B cell (primary cell): ENCODE results near the gene RPS8. TPM values are rescaled to one million over a fixed set of nuclear protein-coding genes. Genes with fewer than 3 reads are reported as not detected.

ENCODE experiments used
- ATAC-seq: fragments of 200-7000 bp; cut with Tn5 transposase; one replicate; pipeline ENCODE4 v1.10.0; 2021; ENCODE audit warnings: low read depth, mild to moderate bottlenecking, moderate number of reproducible peaks, moderate library complexity
- CTCF ChIA-PET: fragments of 350-600 bp; sonication (Branson Sonifier 250); formaldehyde crosslinking; loops from one replicate; lab custom pipeline; 2021; ENCODE audit warnings: antibody characterized with exemption, inconsistent platforms; lab: Charles Lee
- POLR2A ChIA-PET: fragments of 350-600 bp; sonication (Branson Sonifier 250); formaldehyde crosslinking; loops from one replicate; lab custom pipeline; 2021; ENCODE audit warnings: antibody characterized with exemption; lab: Charles Lee
- DNase-seq: peaks from one replicate; pipeline ENCODE4 v3.0.0; 2013
- H2AFZ ChIP-seq: 2 replicates; pipeline ENCODE4 v1.6.1; 2012; ENCODE audit warnings: mild to moderate bottlenecking, low read depth, low read length; ENCODE audit not compliant: insufficient read depth, poor library complexity, severe bottlenecking
- H3K27ac ChIP-seq, 2 donors: 1 replicate in 1 of 2; 2 replicates in 1 of 2; pipeline ENCODE4 v1.5.1; 2012 to 2013; ENCODE audit warnings: low read length in 2 of 2, mild to moderate bottlenecking in 2 of 2, moderate library complexity in 1 of 2
- H3K27me3 ChIP-seq, 4 experiments: fragments of 200-600 bp in 1 of 4; sonication (generic) in 1 of 4; replicated peaks in 1 of 4; 1 replicate in 2 of 4; 2 replicates in 2 of 4; pipeline versions ENCODE4 v1.6.1 to v1.7.0; 2013 to 2016; ENCODE audit warnings: low read length in 3 of 4, mild to moderate bottlenecking in 2 of 4, mixed read lengths in 1 of 4, moderate library complexity in 1 of 4; ENCODE audit not compliant: insufficient read depth in 4 of 4, control insufficient read depth in 3 of 4; ENCODE audit errors: control extremely low read depth in 1 of 4
- H3K36me3 ChIP-seq, 2 experiments: replicated peaks in 1 of 2; 1 replicate in 1 of 2; 2 replicates in 1 of 2; pipeline versions ENCODE4 v1.6.1 to v1.7.1; 2013; ENCODE audit warnings: low read length in 1 of 2; ENCODE audit not compliant: insufficient read depth in 2 of 2, control insufficient read depth in 1 of 2; ENCODE audit errors: control extremely low read depth in 1 of 2, extremely low read depth in 1 of 2
- H3K4me1 ChIP-seq, 2 donors: fragments of 200-600 bp in 1 of 2; sonication (generic) in 1 of 2; 1 replicate in 1 of 2; 2 replicates in 1 of 2; pipeline versions ENCODE4 v1.5.1 to v1.6.1; 2013 to 2017; ENCODE audit warnings: low read length in 2 of 2; ENCODE audit not compliant: control insufficient read depth in 2 of 2, insufficient read depth in 2 of 2
- H3K4me2 ChIP-seq: replicated peaks from 2 replicates; pipeline ENCODE3; 2012; ENCODE audit warnings: mild to moderate bottlenecking, low read depth, low read length; ENCODE audit not compliant: poor library complexity, severe bottlenecking
- H3K4me3 ChIP-seq, 5 experiments: fragments of 200-600 bp in 1 of 5; sonication (generic) in 1 of 5; 1 replicate in 3 of 5; 2 replicates in 2 of 5; pipeline versions ENCODE4 v1.5.1 to v1.7.0; 2011 to 2016; ENCODE audit warnings: low read length in 4 of 5, mild to moderate bottlenecking in 4 of 5, low read depth in 2 of 5, control low read depth in 1 of 5, moderate library complexity in 1 of 5; ENCODE audit not compliant: insufficient read depth in 1 of 5; ENCODE audit errors: control extremely low read depth in 1 of 5, extremely low read depth in 1 of 5
- H3K79me2 ChIP-seq: fragments of 200-600 bp; sonication (generic); one replicate; pipeline ENCODE4 v1.6.0; 2016; ENCODE audit warnings: low read length; ENCODE audit not compliant: control insufficient read depth, insufficient read depth
- H3K9ac ChIP-seq: fragments of 200-600 bp; sonication (generic); 2 replicates; pipeline ENCODE4 v1.6.1; 2017; ENCODE audit warnings: mild to moderate bottlenecking, low read length, moderate library complexity
- H3K9me3 ChIP-seq, 3 donors: one replicate each; pipeline versions ENCODE4 v1.6.1 to v1.7.1; 2013; ENCODE audit warnings: low read length in 2 of 3; ENCODE audit not compliant: control insufficient read depth in 2 of 3, insufficient read depth in 1 of 3; ENCODE audit errors: control extremely low read depth in 1 of 3
- H4K20me1 ChIP-seq: 2 replicates; pipeline ENCODE4 v1.6.0; 2012; ENCODE audit warnings: mild to moderate bottlenecking, low read length; ENCODE audit not compliant: insufficient read depth, control insufficient read depth, poor library complexity, severe bottlenecking
- H3K27ac Mint-ChIP-seq: one replicate; pipeline ENCODE4 v1.8.0; 2021; ENCODE audit warnings: mixed read lengths
- H3K27me3 Mint-ChIP-seq: one replicate; pipeline ENCODE4 v1.8.0; 2021; ENCODE audit warnings: mixed read lengths
- H3K4me1 Mint-ChIP-seq: one replicate; pipeline ENCODE4 v1.8.0; 2021; ENCODE audit warnings: mixed read lengths
- H3K4me3 Mint-ChIP-seq: one replicate; pipeline ENCODE4 v1.8.0; 2021; ENCODE audit warnings: mixed read lengths
- H3K9me3 Mint-ChIP-seq: one replicate; pipeline ENCODE4 v1.8.0; 2022; ENCODE audit warnings: mixed read lengths; ENCODE audit not compliant: insufficient read depth
- EZH2 ChIP-seq: IDR thresholded peaks from 2 replicates; pipeline ENCODE4 v1.6.1; 2012; ENCODE audit warnings: borderline replicate concordance, low read depth, mild to moderate bottlenecking, moderate library complexity, low read length; ENCODE audit not compliant: insufficient read depth, poor library complexity, severe bottlenecking
- WGBS: methylation state at CpG from one replicate; pipeline ENCODE4 v1.1.5; 2013; ENCODE audit warnings: missing lambda C conversion rate; ENCODE audit not compliant: insufficient coverage; 5-methylcytosine and 5-hydroxymethylcytosine counted together
- intact Hi-C: fragments of 100-400 bp; cut with micrococcal nuclease; formaldehyde crosslinking; loops from one replicate; pipeline ENCODE4 v1.10.0; 2022
- polyA plus RNA-seq: library from polyadenylated mRNA; depleted of rRNA; stranded (reverse); fragments of >200 nt; gene quantifications from 2 replicates; pipeline ENCODE4 v1.2.3, GENCODE V29; 2012
- total RNA-seq, 2 donors: library from RNA; stranded (reverse); fragments of 120-200 nt in 1 of 2; gene quantifications; 1 replicate in 1 of 2; 2 replicates in 1 of 2; pipeline versions ENCODE4 v1.2.3 to v1.2.4, GENCODE V29; 2013 to 2022
- TF ChIP-seq, protein P1 (sequence below): fragments of 200-600 bp; IDR thresholded peaks from one replicate; pipeline ENCODE4 v1.8.0; 2022; ENCODE audit warnings: antibody characterized with exemption, mild to moderate bottlenecking

RPS8 gene
- total and polyA plus RNA-seq, 2 donors (not counting 1 experiment from before 2014, with no cell fraction given): 2,525 to 4,047 TPM

DNA sequence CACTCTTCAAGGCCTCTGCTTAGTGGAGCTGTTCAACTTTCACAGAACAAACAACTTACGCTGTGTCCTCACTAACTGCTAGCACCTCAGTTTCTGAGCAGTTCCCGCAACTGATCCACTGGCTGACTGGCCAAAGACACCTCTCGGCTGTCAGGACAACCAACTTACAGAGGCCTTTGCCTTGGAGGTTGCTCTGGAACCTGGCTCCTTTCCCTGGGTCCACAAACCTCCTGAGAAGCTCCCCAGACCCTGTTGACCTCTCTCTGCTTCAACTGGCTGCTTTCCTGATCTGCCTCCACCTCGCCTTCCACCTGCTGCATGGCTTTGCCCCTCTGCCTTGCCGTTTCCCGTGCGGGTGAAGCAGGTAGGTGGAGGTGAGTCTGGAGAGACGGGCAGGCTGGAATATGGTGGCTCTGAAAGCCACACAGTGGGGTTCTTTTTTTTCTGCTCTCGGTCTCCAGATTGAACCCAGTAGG, 45.9 kb downstream of the RPS8 start:
- H3K9ac ChIP-seq: no peak overlapping the region
- intact Hi-C loops: no loop called here

DNA sequence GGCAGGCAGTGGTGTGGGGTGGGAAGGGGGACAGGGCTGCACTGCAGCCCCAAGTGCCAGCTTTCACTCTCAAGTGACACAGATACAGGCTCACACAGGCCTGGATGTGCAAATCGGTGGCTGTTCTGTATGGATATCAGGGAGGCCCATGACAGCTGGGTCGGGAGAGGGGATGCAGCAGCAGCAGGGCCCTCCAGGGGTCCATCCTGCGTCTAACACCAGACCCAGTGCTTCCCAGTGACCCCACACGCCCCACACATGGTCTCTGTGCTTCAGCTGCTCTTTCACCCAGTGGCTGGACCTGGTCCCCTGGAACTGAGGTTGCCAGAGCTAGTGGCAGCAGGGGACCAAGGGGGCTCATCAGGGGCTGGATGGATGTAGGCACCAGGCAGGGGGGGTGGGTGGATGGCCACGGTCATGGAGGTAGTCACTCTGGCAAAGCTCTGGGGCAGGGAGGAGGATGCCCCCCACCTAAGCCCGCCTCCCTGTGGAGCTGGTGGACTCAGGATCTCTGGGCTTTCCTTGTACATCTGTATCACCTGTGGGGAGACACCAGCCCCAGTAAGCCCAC, 46.9 kb downstream of the RPS8 start:
- Histone ChIP-seq H4K20me1 (no peaks in the 10 kb centered on the region), H3K27ac (no peak overlapping the region), H3K27me3 (no peaks in the 10 kb centered on the region), H3K4me2 (no peak overlapping the region), H3K36me3 (no peaks in the 10 kb centered on the region), H3K9ac (no peak overlapping the region), H3K9me3 (peaks cover 0 to 4% (median 0%) of the 10 kb centered on the region in 3 donors), H3K4me3 (no peak overlapping the region), H3K79me2 (no peaks in the 10 kb centered on the region), H2AFZ (no peak overlapping the region), H3K4me1 (peaks cover 13 to 20% of the 10 kb centered on the region in 2 donors)
- DNase-seq (no peak), ATAC-seq (no peak)
- TF ChIP-seq, protein P1, sequence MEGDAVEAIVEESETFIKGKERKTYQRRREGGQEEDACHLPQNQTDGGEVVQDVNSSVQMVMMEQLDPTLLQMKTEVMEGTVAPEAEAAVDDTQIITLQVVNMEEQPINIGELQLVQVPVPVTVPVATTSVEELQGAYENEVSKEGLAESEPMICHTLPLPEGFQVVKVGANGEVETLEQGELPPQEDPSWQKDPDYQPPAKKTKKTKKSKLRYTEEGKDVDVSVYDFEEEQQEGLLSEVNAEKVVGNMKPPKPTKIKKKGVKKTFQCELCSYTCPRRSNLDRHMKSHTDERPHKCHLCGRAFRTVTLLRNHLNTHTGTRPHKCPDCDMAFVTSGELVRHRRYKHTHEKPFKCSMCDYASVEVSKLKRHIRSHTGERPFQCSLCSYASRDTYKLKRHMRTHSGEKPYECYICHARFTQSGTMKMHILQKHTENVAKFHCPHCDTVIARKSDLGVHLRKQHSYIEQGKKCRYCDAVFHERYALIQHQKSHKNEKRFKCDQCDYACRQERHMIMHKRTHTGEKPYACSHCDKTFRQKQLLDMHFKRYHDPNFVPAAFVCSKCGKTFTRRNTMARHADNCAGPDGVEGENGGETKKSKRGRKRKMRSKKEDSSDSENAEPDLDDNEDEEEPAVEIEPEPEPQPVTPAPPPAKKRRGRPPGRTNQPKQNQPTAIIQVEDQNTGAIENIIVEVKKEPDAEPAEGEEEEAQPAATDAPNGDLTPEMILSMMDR: no peak
- no peak for TF ChIP-seq EZH2
- ChIA-PET CTCF (interaction anchor here (0.6 to 6.7 kb wide), 7 partner anchors 11 to 110 kb away, joined by 3 to 70 read pairs (median 5); partner anchors contain the start of genes PLK3, PTCH2 and RNU5D-1), POLR2A (interaction anchor here (0.5 to 1.6 kb wide), 5 partner anchors 9 to 79 kb away, joined by 3 to 5 read pairs (median 3); no protein-coding TSS in a partner anchor)
- intact Hi-C loops: no loop called here
- WGBS: 100% methylated on average over 5 of the region's 6 CpGs
- Mint-ChIP-seq H3K9me3 (no peaks in the 10 kb centered on the region), H3K27me3 (no peaks in the 10 kb centered on the region), H3K4me3 (no peak overlapping the region), H3K27ac (no peak overlapping the region), H3K4me1 (peaks cover 29% of the 10 kb centered on the region)

More for the DNA sequence above, 45.9 kb downstream of the RPS8 start:
- Histone ChIP-seq H3K4me1 (peaks cover 13 to 20% of the 10 kb centered on the region in 2 donors), H3K79me2 (no peaks in the 10 kb centered on the region), H3K4me3 (no peak overlapping the region), H3K36me3 (no peaks in the 10 kb centered on the region), H3K27ac (no peak overlapping the region), H4K20me1 (no peaks in the 10 kb centered on the region), H3K9me3 (no peaks in the 10 kb centered on the region), H2AFZ (no peak overlapping the region), H3K4me2 (no peak overlapping the region), H3K27me3 (no peaks in the 10 kb centered on the region)
- CTCF ChIA-PET: interaction anchor here (0.8 to 6.7 kb wide), 10 partner anchors 15 to 482 kb away, joined by 3 to 70 read pairs (median 4); partner anchors contain the start of genes HECTD3, PLK3 and RNU5D-1
- H3K4me1 Mint-ChIP-seq: peaks cover 29% of the 10 kb centered on the region
- no peak for DNase-seq
- peak overlapping the region; percentile 93 for H3K4me3 Mint-ChIP-seq
- peak overlapping the region; percentile 100 for H3K27ac Mint-ChIP-seq
- ATAC-seq: no peak
- POLR2A ChIA-PET: interaction anchor here (0.6 to 5.2 kb wide), 6 partner anchors 13 to 482 kb away, joined by 5 to 61 read pairs (median 18); partner anchors contain the start of genes BTBD19, DYNLT4, PLK3 and RPS8
- H3K27me3 Mint-ChIP-seq: no peaks in the 10 kb centered on the region
- no peaks in the 10 kb centered on the region for H3K9me3 Mint-ChIP-seq
- WGBS: 98% methylated on average over 8 of the region's 9 CpGs
- TF ChIP-seq, protein P1: no peak
- TF ChIP-seq EZH2: no peak
